ENCODE data around the gene ATP5PB.

- TF ChIP-seq CTCF (optimal IDR thresholded peaks at IDR 0.05 in 1 of 3, IDR thresholded peaks at IDR 0.05 in 1 of 3, conservative IDR thresholded peaks at IDR 0.05 in 1 of 3; ENCODE audit: extremely low read depth in 1 of 3, insufficient read depth in 2 of 3, low read length in 3 of 3) (no peak), EZH2 (IDR thresholded peaks at IDR 0.05; ENCODE audit: low read length) (no peak)
Observed at GRCh38 chr1:111499026-111499785, 49.9 kb downstream of the ATP5PB start.
